BE2C (cell line): ENCODE results near the gene ZSCAN23.
A peak's percentile ranks its signal among the peaks of the same experiment; 100 is the strongest.
"Not testable (repeated sequence)": the region's sequence is repeated elsewhere in the genome, so short reads cannot be mapped to it uniquely, and the experiment has no call there.

Experiments used
- DNase-seq: peaks from one replicate; pipeline ENCODE4 v3.0.0-alpha.2; 2020
- H3K27me3 ChIP-seq: fragments of 250-450 bp; sonication (Bioruptor Pico); 2 replicates; pipeline ENCODE4 v1.5.1; 2020; ENCODE audit warnings: mild to moderate bottlenecking
- H3K36me3 ChIP-seq: fragments of 250-450 bp; sonication (Bioruptor Pico); 2 replicates; pipeline ENCODE4 v1.5.1; 2020; ENCODE audit warnings: mild to moderate bottlenecking
- H3K4me1 ChIP-seq: fragments of 250-450 bp; sonication (Bioruptor Pico); 2 replicates; pipeline ENCODE4 v1.5.1; 2020
- H3K4me3 ChIP-seq: 2 replicates; pipeline ENCODE4 v1.5.1; 2011; ENCODE audit warnings: low read depth, low read length
- H3K9me3 ChIP-seq: fragments of 250-450 bp; sonication (Bioruptor Pico); 2 replicates; pipeline ENCODE4 v1.5.1; 2020
- CTCF ChIP-seq: IDR thresholded peaks from 2 replicates; pipeline ENCODE4 v1.5.1; 2012; ENCODE audit warnings: mild to moderate bottlenecking, low read depth, low read length

ZSCAN23 gene

GRCh38 chr6:28407401-28407800, 35.9 kb downstream of the ZSCAN23 start:
- DNase-seq: no peak
- Histone ChIP-seq H3K4me1 (no peaks in the 10 kb centered on the region), H3K4me3 (no peak overlapping the region), H3K27me3 (no peaks in the 10 kb centered on the region), H3K9me3 (no peaks in the 10 kb centered on the region), H3K36me3 (no peaks in the 10 kb centered on the region)
- no peak for TF ChIP-seq CTCF

- not testable (repeated sequence) for H3K36me3 ChIP-seq, H3K4me3 ChIP-seq
Observed at GRCh38 chr6:28403923-28404322, 39.4 kb downstream of the ZSCAN23 start.

GRCh38 chr6:28402197-28402596, 41.1 kb downstream of the ZSCAN23 start:
- H3K36me3 ChIP-seq: peaks cover 11% of the 10 kb centered on the region
- no peak for DNase-seq
- H3K9me3 ChIP-seq: no peaks in the 10 kb centered on the region
- TF ChIP-seq CTCF: no peak
- H3K4me1 ChIP-seq: no peaks in the 10 kb centered on the region
- no peak overlapping the region for H3K4me3 ChIP-seq
- H3K27me3 ChIP-seq: no peaks in the 10 kb centered on the region

More at GRCh38 chr6:28403923-28404322, 39.4 kb downstream of the ZSCAN23 start:
- DNase-seq, H3K27me3 ChIP-seq, H3K4me1 ChIP-seq, H3K9me3 ChIP-seq: not testable (repeated sequence)

- H3K4me1 ChIP-seq: no peaks in the 10 kb centered on the region
- no peaks in the 10 kb centered on the region for H3K9me3 ChIP-seq
- TF ChIP-seq CTCF: no peak
- no peak overlapping the region for H3K4me3 ChIP-seq
- no peak for DNase-seq
- H3K36me3 ChIP-seq: peaks cover 21% of the 10 kb centered on the region
- no peaks in the 10 kb centered on the region for H3K27me3 ChIP-seq
Observed at GRCh38 chr6:28401172-28401571, 42.1 kb downstream of the ZSCAN23 start.

- H3K4me1 ChIP-seq: no peaks in the 10 kb centered on the region
- TF ChIP-seq CTCF: no peak
- H3K4me3 ChIP-seq: peak overlapping the region; percentile 99
- DNase-seq: no peak
- no peaks in the 10 kb centered on the region for H3K9me3 ChIP-seq
- peaks cover 29% of the 10 kb centered on the region for H3K36me3 ChIP-seq
- no peaks in the 10 kb centered on the region for H3K27me3 ChIP-seq
Observed at GRCh38 chr6:28400122-28400451, 43.2 kb downstream of the ZSCAN23 start.

GRCh38 chr6:28399350-28400121, 43.8 kb downstream of the ZSCAN23 start, which contains the start of gene ZSCAN12:
TSS of gene ZSCAN12 (minus strand) at chr6:28399747. CDS start at chr6:28398405, 1,342 bp downstream.
- H3K4me1 ChIP-seq: no peaks in the 10 kb centered on the region
- TF ChIP-seq CTCF: peak; percentile 74

GRCh38 chr6:28395918-28396317, 47.4 kb downstream of the ZSCAN23 start:
- Histone ChIP-seq H3K36me3 (peaks cover 54% of the 10 kb centered on the region), H3K4me1 (no peaks in the 10 kb centered on the region), H3K4me3 (no peak overlapping the region), H3K9me3 (no peaks in the 10 kb centered on the region), H3K27me3 (no peaks in the 10 kb centered on the region)
- DNase-seq: no peak
- no peak for TF ChIP-seq CTCF

More at GRCh38 chr6:28399350-28400121, 43.8 kb downstream of the ZSCAN23 start, which contains the start of gene ZSCAN12:
- Histone ChIP-seq H3K36me3 (peaks cover 29% of the 10 kb centered on the region), H3K27me3 (no peaks in the 10 kb centered on the region), H3K4me3 (peak within 1 kb of the TSS; percentile 99), H3K9me3 (no peaks in the 10 kb centered on the region)
- DNase-seq: peak; percentile 92
